MM.1S (cell line): ENCODE data around the gene STX1B.

Source experiments
- EZH2 ChIP-seq: fragments of 300-600 bp; sonication (generic); optimal IDR thresholded peaks from 2 replicates; pipeline ENCODE3; 2017; ENCODE audit warnings: low read depth, mild to moderate bottlenecking, antibody characterized with exemption, low read length, mixed read lengths
- EZH2phosphoT487 ChIP-seq: fragments of 300-600 bp; sonication (generic); IDR thresholded peaks from 2 replicates; pipeline ENCODE4 v1.6.1; 2018; ENCODE audit warnings: antibody characterized with exemption, low read length

DNA sequence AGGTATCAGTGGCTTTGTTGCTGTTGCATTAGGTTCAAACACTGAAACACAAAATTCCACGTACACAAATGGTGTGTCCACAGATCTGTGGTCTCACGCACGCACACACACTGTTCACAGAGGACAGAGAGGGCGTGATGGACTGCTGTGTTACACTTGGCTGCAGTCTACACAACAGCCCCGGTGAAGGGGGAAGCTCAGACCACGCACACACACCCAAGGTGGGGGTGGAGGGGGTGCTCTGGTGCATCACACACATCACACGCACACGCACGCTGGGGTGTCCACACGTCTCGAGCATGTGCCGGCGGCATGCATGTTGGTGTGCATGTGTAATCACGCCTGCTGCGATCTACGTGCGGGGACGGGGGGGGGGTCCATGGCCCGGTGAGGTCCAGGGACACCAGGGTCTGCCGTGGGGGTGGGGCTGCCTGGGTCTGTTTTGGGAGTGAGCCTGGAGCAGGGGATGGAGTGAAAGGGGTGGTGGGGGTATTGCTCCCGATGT is 18.1 kb downstream of the STX1B start:
- TF ChIP-seq EZH2phosphoT487, result no peak
- TF ChIP-seq EZH2, result no peak
